ENCODE measurements around the gene ZNF232. TPM values are rescaled to one million over a fixed set of nuclear protein-coding genes. Genes with fewer than 3 reads are reported as not detected.
"Not testable (repeated sequence)": the region's sequence is repeated elsewhere in the genome, so short reads cannot be mapped to it uniquely, and the experiment has no call there.

Gene ZNF232
- total RNA-seq, 1 donor from 2014 or later: 44.5 TPM

GRCh38 chr17:5136580-5137412 is 25.1 kb upstream of the ZNF232 start:
- not testable (repeated sequence) for H3K4me3 Mint-ChIP-seq (ENCODE audit: unreplicated experiment); H3K4me1 Mint-ChIP-seq (ENCODE audit: low read depth, unreplicated experiment); H3K9me3 Mint-ChIP-seq (ENCODE audit: unreplicated experiment); H3K27me3 Mint-ChIP-seq (ENCODE audit: unreplicated experiment); DNase-seq; H3K27ac Mint-ChIP-seq (ENCODE audit: unreplicated experiment); H3K36me3 Mint-ChIP-seq (ENCODE audit: unreplicated experiment)

GRCh38 chr17:5135726-5136579 is 24.3 kb upstream of the ZNF232 start:
- DNase-seq: no peak

GRCh38 chr17:5135131-5135712 is 23.5 kb upstream of the ZNF232 start:
- not testable (repeated sequence) for H3K9me3 Mint-ChIP-seq (ENCODE audit: unreplicated experiment); DNase-seq; H3K36me3 Mint-ChIP-seq (ENCODE audit: unreplicated experiment); H3K27ac Mint-ChIP-seq (ENCODE audit: unreplicated experiment); H3K4me3 Mint-ChIP-seq (ENCODE audit: unreplicated experiment); H3K4me1 Mint-ChIP-seq (ENCODE audit: low read depth, unreplicated experiment); H3K27me3 Mint-ChIP-seq (ENCODE audit: unreplicated experiment)

More at GRCh38 chr17:5135726-5136579, 24.3 kb upstream of the ZNF232 start:
- no peak overlapping the region for H3K4me3 Mint-ChIP-seq (ENCODE audit: unreplicated experiment)
- peaks cover 5% of the 10 kb centered on the region for H3K9me3 Mint-ChIP-seq (ENCODE audit: unreplicated experiment)
- no peak for TF ChIP-seq CTCF (IDR thresholded peaks at IDR 0.05; ENCODE audit: partially characterized antibody, unreplicated experiment)
- no peaks in the 10 kb centered on the region for H3K36me3 Mint-ChIP-seq (ENCODE audit: unreplicated experiment)
- H3K4me1 Mint-ChIP-seq (ENCODE audit: low read depth, unreplicated experiment): no peaks in the 10 kb centered on the region
- H3K27me3 Mint-ChIP-seq (ENCODE audit: unreplicated experiment): peaks cover 2% of the 10 kb centered on the region
- no peak overlapping the region for H3K27ac Mint-ChIP-seq (ENCODE audit: unreplicated experiment)

GRCh38 chr17:5134571-5134970 is 22.9 kb upstream of the ZNF232 start:
- DNase-seq; H3K9me3 Mint-ChIP-seq (ENCODE audit: unreplicated experiment); H3K4me3 Mint-ChIP-seq (ENCODE audit: unreplicated experiment); H3K36me3 Mint-ChIP-seq (ENCODE audit: unreplicated experiment); H3K4me1 Mint-ChIP-seq (ENCODE audit: low read depth, unreplicated experiment); H3K27ac Mint-ChIP-seq (ENCODE audit: unreplicated experiment); H3K27me3 Mint-ChIP-seq (ENCODE audit: unreplicated experiment): not testable (repeated sequence)

- DNase-seq; H3K4me3 Mint-ChIP-seq (ENCODE audit: unreplicated experiment); H3K27ac Mint-ChIP-seq (ENCODE audit: unreplicated experiment); H3K4me1 Mint-ChIP-seq (ENCODE audit: low read depth, unreplicated experiment); H3K27me3 Mint-ChIP-seq (ENCODE audit: unreplicated experiment); H3K36me3 Mint-ChIP-seq (ENCODE audit: unreplicated experiment); H3K9me3 Mint-ChIP-seq (ENCODE audit: unreplicated experiment): not testable (repeated sequence)
These were observed 22.3 kb upstream of the ZNF232 start for GRCh38 chr17:5133961-5134360.

GRCh38 chr17:5133311-5133710 is 21.6 kb upstream of the ZNF232 start:
- no peak for TF ChIP-seq CTCF (IDR thresholded peaks at IDR 0.05; ENCODE audit: partially characterized antibody, unreplicated experiment)
- peaks cover 4% of the 10 kb centered on the region for H3K36me3 Mint-ChIP-seq (ENCODE audit: unreplicated experiment)
- DNase-seq: no peak
- no peak overlapping the region for H3K4me3 Mint-ChIP-seq (ENCODE audit: unreplicated experiment)
- H3K27me3 Mint-ChIP-seq (ENCODE audit: unreplicated experiment): peaks cover 3% of the 10 kb centered on the region
- H3K27ac Mint-ChIP-seq (ENCODE audit: unreplicated experiment): no peak overlapping the region
- no peaks in the 10 kb centered on the region for H3K4me1 Mint-ChIP-seq (ENCODE audit: low read depth, unreplicated experiment)
- H3K9me3 Mint-ChIP-seq (ENCODE audit: unreplicated experiment): peaks cover 8% of the 10 kb centered on the region

- H3K4me3 Mint-ChIP-seq (ENCODE audit: unreplicated experiment); DNase-seq; H3K27me3 Mint-ChIP-seq (ENCODE audit: unreplicated experiment); H3K36me3 Mint-ChIP-seq (ENCODE audit: unreplicated experiment); H3K9me3 Mint-ChIP-seq (ENCODE audit: unreplicated experiment); H3K4me1 Mint-ChIP-seq (ENCODE audit: low read depth, unreplicated experiment): not testable (repeated sequence)
- peak overlapping the region; percentile 48 for H3K27ac Mint-ChIP-seq (ENCODE audit: unreplicated experiment)
These were observed 21.0 kb upstream of the ZNF232 start for GRCh38 chr17:5132503-5133225.

GRCh38 chr17:5131799-5132502 is 20.3 kb upstream of the ZNF232 start:
- H3K4me1 Mint-ChIP-seq (ENCODE audit: low read depth, unreplicated experiment); H3K9me3 Mint-ChIP-seq (ENCODE audit: unreplicated experiment); H3K36me3 Mint-ChIP-seq (ENCODE audit: unreplicated experiment); DNase-seq; H3K27ac Mint-ChIP-seq (ENCODE audit: unreplicated experiment); H3K4me3 Mint-ChIP-seq (ENCODE audit: unreplicated experiment); H3K27me3 Mint-ChIP-seq (ENCODE audit: unreplicated experiment): not testable (repeated sequence)
